CD14-positive monocyte (primary cell): ENCODE measurements around the gene NDUFA13. TPM values are rescaled to one million over a fixed set of nuclear protein-coding genes. Genes with fewer than 3 reads are reported as not detected.

Experiments used
- DNase-seq, 3 donors: peaks; one replicate each; pipeline ENCODE4 v3.0.0-alpha.2; 2011 to 2022
- H2AFZ ChIP-seq: 2 replicates; pipeline ENCODE4 v1.6.0; 2012; ENCODE audit warnings: mild to moderate bottlenecking, low read depth, low read length, inconsistent platforms; ENCODE audit not compliant: insufficient read depth, poor library complexity, severe bottlenecking
- H3K27ac ChIP-seq, 2 donors: 1 replicate in 1 of 2; 2 replicates in 1 of 2; pipeline ENCODE4 v1.5.1; 2012 to 2013; ENCODE audit warnings: low read length in 2 of 2, control low read depth in 1 of 2, inconsistent platforms in 1 of 2, low read depth in 1 of 2, mild to moderate bottlenecking in 1 of 2
- H3K27me3 ChIP-seq, 2 donors: one replicate each; pipeline versions ENCODE4 v1.6.0 to v1.6.1; 2011 to 2013; ENCODE audit warnings: low read length in 2 of 2; ENCODE audit not compliant: control insufficient read depth in 2 of 2, insufficient read depth in 2 of 2
- H3K36me3 ChIP-seq, 2 donors: replicated peaks in 1 of 2; 1 replicate in 1 of 2; 2 replicates in 1 of 2; pipeline versions ENCODE4 v1.5.1 to v1.6.1; 2012 to 2013; ENCODE audit warnings: low read length in 2 of 2, control low read depth in 1 of 2, inconsistent platforms in 1 of 2, mild to moderate bottlenecking in 1 of 2; ENCODE audit not compliant: insufficient read depth in 2 of 2, control insufficient read depth in 1 of 2
- H3K4me1 ChIP-seq, 2 donors: 1 replicate in 1 of 2; 2 replicates in 1 of 2; pipeline versions ENCODE4 v1.5.1 to v1.6.1; 2012 to 2013; ENCODE audit warnings: low read length in 2 of 2, control low read depth in 1 of 2, inconsistent platforms in 1 of 2, mild to moderate bottlenecking in 1 of 2, moderate library complexity in 1 of 2; ENCODE audit not compliant: insufficient read depth in 2 of 2, control insufficient read depth in 1 of 2
- H3K4me2 ChIP-seq: replicated peaks from 2 replicates; pipeline ENCODE3; 2012; ENCODE audit warnings: low read length, moderate library complexity, mild to moderate bottlenecking; ENCODE audit not compliant: poor library complexity, severe bottlenecking; ENCODE audit errors: extremely low read depth
- H3K4me3 ChIP-seq, 3 experiments: fragments of 200-600 bp in 1 of 3; sonication (generic) in 1 of 3; replicated peaks in 1 of 3; 1 replicate in 2 of 3; 2 replicates in 1 of 3; pipeline ENCODE4 v1.5.1; 2011 to 2013; ENCODE audit warnings: low read length in 3 of 3, mild to moderate bottlenecking in 3 of 3, control low read depth in 2 of 3, low read depth in 2 of 3, inconsistent platforms in 1 of 3, moderate library complexity in 1 of 3
- H3K79me2 ChIP-seq: 2 replicates; pipeline ENCODE4 v1.6.0; 2012; ENCODE audit warnings: mild to moderate bottlenecking, control low read depth, inconsistent platforms, low read length, moderate library complexity; ENCODE audit not compliant: insufficient read depth
- H3K9ac ChIP-seq: 2 replicates; pipeline ENCODE4 v1.6.0; 2017; ENCODE audit warnings: low read length, mild to moderate bottlenecking; ENCODE audit not compliant: insufficient read depth, poor library complexity, severe bottlenecking
- H3K9me3 ChIP-seq, 2 donors: replicated peaks in 1 of 2; 1 replicate in 1 of 2; 2 replicates in 1 of 2; pipeline versions ENCODE4 v1.5.1 to v1.6.1; 2012 to 2013; ENCODE audit warnings: low read length in 2 of 2, control low read depth in 1 of 2; ENCODE audit not compliant: control insufficient read depth in 1 of 2, insufficient read depth in 1 of 2
- H4K20me1 ChIP-seq: 2 replicates; pipeline ENCODE4 v1.6.0; 2012; ENCODE audit warnings: mild to moderate bottlenecking, low read length, control low read depth, moderate library complexity; ENCODE audit not compliant: insufficient read depth
- H3K27ac Mint-ChIP-seq, 7 donors: one replicate each; pipeline ENCODE4 v1.8.0; 2020; ENCODE audit warnings: mild to moderate bottlenecking in 7 of 7, mixed read lengths in 7 of 7, moderate library complexity in 6 of 7, inconsistent platforms in 2 of 7
- H3K27me3 Mint-ChIP-seq, 3 donors: one replicate each; pipeline ENCODE4 v1.8.0; 2021 to 2022; ENCODE audit warnings: low read depth in 3 of 3, mild to moderate bottlenecking in 3 of 3, mixed read lengths in 3 of 3, moderate library complexity in 3 of 3, inconsistent platforms in 1 of 3
- H3K36me3 Mint-ChIP-seq, 2 donors: one replicate each; pipeline ENCODE4 v1.8.0; 2020; ENCODE audit warnings: mixed read lengths in 2 of 2, inconsistent platforms in 1 of 2, mild to moderate bottlenecking in 1 of 2
- H3K4me1 Mint-ChIP-seq: one replicate; pipeline ENCODE4 v1.8.0; 2020; ENCODE audit warnings: mild to moderate bottlenecking, mixed read lengths
- H3K4me3 Mint-ChIP-seq, 2 donors: one replicate each; pipeline ENCODE4 v1.8.0; 2020; ENCODE audit warnings: mild to moderate bottlenecking in 2 of 2, mixed read lengths in 2 of 2, moderate library complexity in 1 of 2
- H3K9me3 Mint-ChIP-seq, 7 donors: one replicate each; pipeline ENCODE4 v1.8.0; 2020 to 2022; ENCODE audit warnings: mixed read lengths in 7 of 7, mild to moderate bottlenecking in 6 of 7, moderate library complexity in 6 of 7, inconsistent platforms in 2 of 7
- WGBS: methylation state at CpG from one replicate; pipeline ENCODE4 v1.1.5; 2013; ENCODE audit warnings: missing lambda C conversion rate; ENCODE audit not compliant: insufficient coverage; 5-methylcytosine and 5-hydroxymethylcytosine counted together
- intact Hi-C, 2 donors: fragments of 100-400 bp; cut with micrococcal nuclease; formaldehyde crosslinking; loops; one replicate each; pipeline versions ENCODE4 v1.15.0 to v1.15.1; 2023
- polyA plus RNA-seq, 3 donors: library from polyadenylated mRNA; depleted of rRNA in 1 of 3; unstranded in 2 of 3; stranded (reverse) in 1 of 3; fragments of 300-500 nt in 2 of 3; fragments of >200 nt in 1 of 3; fragmentation: Illumina TruSeq in 2 of 3; gene quantifications; 1 replicate in 2 of 3; 2 replicates in 1 of 3; pipeline ENCODE4 v1.2.3, GENCODE V29; 2012 to 2021
- TF ChIP-seq, protein P1 (sequence below): fragments of 200-600 bp; IDR thresholded peaks from one replicate; pipeline ENCODE4 v1.8.0; 2022; ENCODE audit warnings: antibody characterized with exemption, mild to moderate bottlenecking

The NDUFA13 gene
- polyA plus RNA-seq, 3 donors = 86.7 to 433 (median 361) TPM

DNA sequence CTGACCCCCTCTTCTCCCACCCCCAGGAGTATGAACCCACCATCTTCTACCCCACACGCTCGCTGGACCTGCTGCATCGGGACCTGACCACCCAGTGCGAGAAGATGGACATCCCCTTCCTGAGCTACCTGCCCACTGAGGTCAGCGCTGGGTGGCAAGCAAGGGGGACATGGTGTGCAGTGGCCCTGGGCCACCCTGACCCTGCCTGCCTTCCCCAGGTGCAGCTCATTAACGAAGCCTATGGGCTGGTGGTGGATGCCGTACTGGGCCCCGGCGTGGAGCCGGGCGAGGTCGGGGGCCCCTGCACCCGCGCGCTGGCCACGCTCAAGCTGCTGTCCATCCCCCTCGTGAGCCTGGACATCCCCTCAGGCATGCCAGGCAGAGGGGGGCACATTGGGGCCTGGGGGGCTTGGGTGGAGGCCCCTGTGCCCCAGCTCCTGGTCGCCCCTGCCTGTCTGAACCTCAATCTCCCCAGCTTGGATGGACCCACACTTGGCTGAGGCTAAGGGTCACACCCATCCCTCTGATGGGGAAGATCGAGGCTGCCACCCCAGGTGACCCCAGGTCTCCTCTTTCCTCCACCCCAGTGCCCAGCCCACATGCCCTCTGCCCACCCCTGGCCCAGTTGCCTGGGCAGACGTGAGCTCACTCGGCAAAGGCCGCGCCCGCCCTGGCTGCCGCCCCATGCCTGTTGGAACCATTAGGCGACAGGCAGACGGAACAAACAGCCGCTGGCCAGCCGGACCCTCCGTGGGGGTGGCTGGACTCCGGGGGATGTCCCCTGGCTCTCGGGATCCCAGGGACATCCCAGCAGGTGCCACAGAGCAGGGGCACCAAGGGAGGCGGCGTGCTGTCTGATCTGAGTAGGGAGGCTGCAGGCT is 19.5 kb downstream of the NDUFA13 start:
- Histone ChIP-seq H3K27ac (no peak overlapping the region), H3K27me3 (peaks cover 8 to 36% of the 10 kb centered on the region in 2 donors), H2AFZ (no peak overlapping the region), H3K4me2 (no peak overlapping the region), H3K4me3 (no peak overlapping the region), H3K36me3 (no peaks in the 10 kb centered on the region), H3K4me1 (peaks cover 9 to 12% of the 10 kb centered on the region in 2 donors), H3K9me3 (peaks cover 8 to 16% of the 10 kb centered on the region in 2 donors), H3K9ac (no peak overlapping the region), H3K79me2 (no peaks in the 10 kb centered on the region), H4K20me1 (no peaks in the 10 kb centered on the region)
- no peak overlapping the region for H3K4me3 Mint-ChIP-seq
- peaks cover 2 to 10% of the 10 kb centered on the region in 2 donors for H3K36me3 Mint-ChIP-seq
- no peak for DNase-seq
- peaks cover 19% of the 10 kb centered on the region for H3K4me1 Mint-ChIP-seq
- intact Hi-C loops = loop anchor here in 1 of 2 donors (10.0 kb wide), 1 partner anchor 239 kb away; no protein-coding TSS in a partner anchor
- TF ChIP-seq, protein P1, sequence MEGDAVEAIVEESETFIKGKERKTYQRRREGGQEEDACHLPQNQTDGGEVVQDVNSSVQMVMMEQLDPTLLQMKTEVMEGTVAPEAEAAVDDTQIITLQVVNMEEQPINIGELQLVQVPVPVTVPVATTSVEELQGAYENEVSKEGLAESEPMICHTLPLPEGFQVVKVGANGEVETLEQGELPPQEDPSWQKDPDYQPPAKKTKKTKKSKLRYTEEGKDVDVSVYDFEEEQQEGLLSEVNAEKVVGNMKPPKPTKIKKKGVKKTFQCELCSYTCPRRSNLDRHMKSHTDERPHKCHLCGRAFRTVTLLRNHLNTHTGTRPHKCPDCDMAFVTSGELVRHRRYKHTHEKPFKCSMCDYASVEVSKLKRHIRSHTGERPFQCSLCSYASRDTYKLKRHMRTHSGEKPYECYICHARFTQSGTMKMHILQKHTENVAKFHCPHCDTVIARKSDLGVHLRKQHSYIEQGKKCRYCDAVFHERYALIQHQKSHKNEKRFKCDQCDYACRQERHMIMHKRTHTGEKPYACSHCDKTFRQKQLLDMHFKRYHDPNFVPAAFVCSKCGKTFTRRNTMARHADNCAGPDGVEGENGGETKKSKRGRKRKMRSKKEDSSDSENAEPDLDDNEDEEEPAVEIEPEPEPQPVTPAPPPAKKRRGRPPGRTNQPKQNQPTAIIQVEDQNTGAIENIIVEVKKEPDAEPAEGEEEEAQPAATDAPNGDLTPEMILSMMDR = no peak
- H3K27ac Mint-ChIP-seq = peak overlapping the region in 1 of 7 donors; percentile 79
- H3K27me3 Mint-ChIP-seq = peaks cover 32 to 47% (median 46%) of the 10 kb centered on the region in 3 donors
- WGBS = 96% methylated on average over 34 of the region's 34 CpGs
- peaks cover 0 to 21% (median 18%) of the 10 kb centered on the region in 7 donors for H3K9me3 Mint-ChIP-seq

DNA sequence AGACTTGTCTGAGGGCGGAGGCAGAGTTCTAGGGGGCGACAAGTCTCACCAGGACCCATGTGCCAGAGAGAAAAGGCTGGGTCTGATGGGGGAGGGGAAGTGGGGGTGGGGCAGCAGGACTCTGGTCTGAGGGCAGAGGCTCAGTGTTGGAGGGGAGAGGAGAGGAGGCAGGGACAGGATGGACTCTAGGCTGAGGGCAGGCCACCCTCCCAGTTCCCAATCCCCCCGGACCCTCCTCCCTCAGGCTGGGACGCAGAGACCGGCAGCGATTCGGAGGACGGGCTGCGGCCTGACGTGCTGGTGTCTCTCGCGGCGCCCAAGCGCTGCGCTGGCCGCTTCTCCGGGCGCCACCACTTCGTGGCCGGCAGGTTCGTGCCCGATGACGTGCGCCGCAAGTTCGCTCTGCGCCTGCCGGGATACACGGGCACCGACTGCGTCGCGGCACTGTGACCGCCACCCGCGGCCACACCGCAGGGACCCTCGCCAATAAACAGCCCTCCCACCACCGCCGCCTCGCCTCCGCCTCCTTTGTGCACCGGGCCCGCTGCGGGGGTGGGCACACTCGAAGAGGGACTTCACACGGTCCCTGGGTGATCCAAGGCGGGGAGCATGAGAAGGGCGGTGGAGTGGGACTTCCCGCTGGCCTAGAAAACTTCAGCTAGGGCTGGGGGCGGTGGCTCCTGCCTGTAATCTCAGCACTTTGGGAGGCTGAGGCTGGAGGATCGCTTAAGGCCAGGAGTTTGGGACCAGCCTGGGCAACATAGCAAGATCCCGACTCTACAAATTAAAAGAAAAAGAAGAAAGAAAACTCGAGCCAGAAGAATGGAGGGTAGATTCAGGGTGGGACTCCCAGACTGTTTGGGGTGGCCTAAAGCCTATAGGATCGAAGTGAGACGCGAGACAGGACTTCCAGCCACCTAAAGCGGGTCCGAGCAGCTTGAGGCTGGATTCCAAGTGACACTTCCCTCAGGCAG is 21.3 kb downstream of the NDUFA13 start:
- Mint-ChIP-seq H3K4me3 (peak overlapping the region in 1 of 2 donors; percentile 82), H3K36me3 (peaks cover 0 to 2% of the 10 kb centered on the region in 2 donors), H3K9me3 (peaks cover 0 to 29% (median 21%) of the 10 kb centered on the region in 7 donors), H3K4me1 (peaks cover 28% of the 10 kb centered on the region), H3K27ac (peak overlapping the region in 1 of 7 donors; percentile 69), H3K27me3 (peaks cover 37 to 58% (median 55%) of the 10 kb centered on the region in 3 donors)
- peaks cover 9 to 16% of the 10 kb centered on the region in 2 donors for H3K9me3 ChIP-seq
- H4K20me1 ChIP-seq = no peaks in the 10 kb centered on the region
- no peaks in the 10 kb centered on the region for H3K36me3 ChIP-seq
- no peak overlapping the region for H3K9ac ChIP-seq
- H3K27ac ChIP-seq = no peak overlapping the region
- intact Hi-C loops = loop anchor here in 1 of 2 donors (10.0 kb wide), 1 partner anchor 237 kb away; no protein-coding TSS in a partner anchor
- WGBS = 45% methylated on average over 45 of the region's 59 CpGs
- H2AFZ ChIP-seq = no peak overlapping the region
- no peak for DNase-seq
- TF ChIP-seq, protein P1 = no peak
- H3K4me3 ChIP-seq = no peak overlapping the region
- H3K27me3 ChIP-seq = peaks cover 8 to 43% of the 10 kb centered on the region in 2 donors
- H3K4me1 ChIP-seq = peaks cover 27 to 30% of the 10 kb centered on the region in 2 donors
- no peaks in the 10 kb centered on the region for H3K79me2 ChIP-seq
- no peak overlapping the region for H3K4me2 ChIP-seq
